A549 (cell line): ENCODE data around the gene ARL13B. TPM values are rescaled to one million over a fixed set of nuclear protein-coding genes. Genes with fewer than 3 reads are reported as not detected.

ENCODE experiments used
- ATAC-seq, 2 experiments: fragments of 200-7000 bp in 1 of 2; fragments of >200 bp in 1 of 2; cut with Nextera tagmentation in 1 of 2; cut with Tn5 transposase in 1 of 2; 3 replicates each; pipeline versions ENCODE4 v1.8.0 to v1.9.1; 2018 to 2020; ENCODE audit warnings: mild to moderate bottlenecking in 1 of 2, moderate library complexity in 1 of 2
- CTCF ChIA-PET: fragments of 300-600 bp; sonication (Branson Sonifier 250); formaldehyde crosslinking; extraction: SDS; loops from one replicate; lab custom pipeline; 2021; ENCODE audit warnings: antibody characterized with exemption, inconsistent platforms; lab: Yijun Ruan, JAX
- POLR2A ChIA-PET: fragments of 350-600 bp; formaldehyde crosslinking; extraction: SDS; loops from one replicate; lab custom pipeline; 2021; ENCODE audit warnings: antibody characterized with exemption, inconsistent platforms; lab: Yijun Ruan, JAX
- DNase-seq, 2 experiments: peaks; one replicate each; pipeline versions ENCODE4 v3.0.0 to v3.0.0-alpha.2; 2011 to 2016; ENCODE audit warnings: low read depth in 1 of 2, low spot score in 1 of 2
- FAIRE-seq: peaks from 2 replicates; lab custom pipeline; 2011; peaks lifted over from hg19 to GRCh38; lab: Jason Lieb, UNC
- H3K27ac ChIP-seq, 2 experiments: fragments of >200 bp; sonication (Bioruptor Twin); formaldehyde crosslinking; 3 replicates each; pipeline ENCODE4 v1.5.1; 2016 to 2017
- H3K4me1 ChIP-seq: fragments of >200 bp; sonication (Bioruptor Twin); formaldehyde crosslinking; 3 replicates; pipeline ENCODE4 v1.6.1; 2016
- H3K4me2 ChIP-seq: fragments of >200 bp; sonication (Bioruptor Twin); formaldehyde crosslinking; 3 replicates; pipeline ENCODE4 v1.6.1; 2016
- H3K4me3 ChIP-seq: fragments of >200 bp; sonication (Bioruptor Twin); formaldehyde crosslinking; 3 replicates; pipeline ENCODE4 v1.5.1; 2016
- H3K9me3 ChIP-seq: fragments of >200 bp; sonication (Bioruptor Twin); formaldehyde crosslinking; 3 replicates; pipeline ENCODE4 v1.6.1; 2016
- CBX2 ChIP-seq: fragments of 200-600 bp; sonication (generic); IDR thresholded peaks from 2 replicates; pipeline ENCODE4 v1.6.1; 2016; ENCODE audit warnings: low read depth, mild to moderate bottlenecking, borderline replicate concordance
- CBX8 ChIP-seq: fragments of 200-600 bp; sonication (generic); IDR thresholded peaks from 2 replicates; pipeline ENCODE4 v1.6.1; 2016
- CTCF ChIP-seq: fragments of >200 bp; sonication (Bioruptor Twin); formaldehyde crosslinking; IDR thresholded peaks from 3 replicates; pipeline ENCODE4 v1.5.1; 2016
- ELK1 ChIP-seq: fragments of 150-350 bp; IDR thresholded peaks from 2 replicates; pipeline ENCODE4 v1.6.1; 2014; ENCODE audit warnings: low read depth, mild to moderate bottlenecking, low read length
- EP300 ChIP-seq, 2 experiments: fragments of >200 bp; sonication (Bioruptor Twin); formaldehyde crosslinking; IDR thresholded peaks; 2 replicates in 1 of 2; 3 replicates in 1 of 2; pipeline ENCODE4 v1.6.1; 2016 to 2017
- FOSB ChIP-seq: fragments of 250-450 bp; sonication (Bioruptor Pico); IDR thresholded peaks from 2 replicates; pipeline ENCODE4 v1.5.0; 2020; ENCODE audit warnings: mild to moderate bottlenecking, moderate library complexity
- GATA3 ChIP-seq: IDR thresholded peaks from 2 replicates; pipeline ENCODE4 v1.6.1; 2012; ENCODE audit warnings: borderline replicate concordance
- HEYL ChIP-seq: fragments of 250-450 bp; sonication (Bioruptor Pico); IDR thresholded peaks from 2 replicates; pipeline ENCODE4 v1.8.0; 2021; ENCODE audit warnings: mild to moderate bottlenecking, moderate library complexity
- JUNB ChIP-seq: fragments of >200 bp; sonication (Bioruptor Twin); formaldehyde crosslinking; IDR thresholded peaks from 2 replicates; pipeline ENCODE4 v1.6.1; 2016
- MAFK ChIP-seq: fragments of 450-650 bp; IDR thresholded peaks from 2 replicates; pipeline ENCODE4 v1.6.1; 2014; ENCODE audit not compliant: partially characterized antibody
- MAZ ChIP-seq: fragments of 150-350 bp; IDR thresholded peaks from 2 replicates; pipeline ENCODE4 v1.6.1; 2014; ENCODE audit warnings: antibody characterized with exemption, low read depth, low read length, borderline replicate concordance
- POLR2AphosphoS2 ChIP-seq: conservative IDR thresholded peaks from 2 replicates; pipeline ENCODE4 v1.6.1; 2012; ENCODE audit warnings: low read length, improper control_type of control experiment, inconsistent platforms
- RAD21 ChIP-seq, 2 experiments: fragments of >200 bp in 1 of 2; sonication (Bioruptor Twin) in 1 of 2; formaldehyde crosslinking in 1 of 2; IDR thresholded peaks in 1 of 2; conservative IDR thresholded peaks in 1 of 2; 2 replicates in 1 of 2; 3 replicates in 1 of 2; pipeline ENCODE4 v1.6.1; 2012 to 2018; ENCODE audit warnings: inconsistent platforms in 1 of 2
- REST ChIP-seq: fragments of 200-600 bp; sonication (generic); IDR thresholded peaks from 2 replicates; pipeline ENCODE4 v1.6.1; 2016; ENCODE audit warnings: antibody characterized with exemption, mild to moderate bottlenecking, moderate library complexity
- RFX5 ChIP-seq: fragments of 450-650 bp; IDR thresholded peaks from 2 replicates; pipeline ENCODE4 v1.7.1; 2014; ENCODE audit warnings: antibody characterized with exemption, mild to moderate bottlenecking, moderate library complexity
- SREBF2 ChIP-seq: fragments of 450-650 bp; IDR thresholded peaks from 2 replicates; pipeline ENCODE4 v1.6.1; 2014; ENCODE audit warnings: mild to moderate bottlenecking, moderate library complexity
- ZFP36 ChIP-seq: fragments of 450-650 bp; IDR thresholded peaks from 2 replicates; pipeline ENCODE4 v1.6.1; 2014; ENCODE audit warnings: borderline replicate concordance; ENCODE audit not compliant: partially characterized antibody
- ZSCAN20 ChIP-seq: fragments of 250-450 bp; sonication (Bioruptor Pico); IDR thresholded peaks from 2 replicates; pipeline ENCODE4 v1.8.0; 2022; ENCODE audit warnings: mild to moderate bottlenecking, moderate library complexity
- WGBS: methylation state at CpG from one replicate; pipeline ENCODE4 v1.1.6; 2017; ENCODE audit errors: missing lambda C conversion rate; 5-methylcytosine and 5-hydroxymethylcytosine counted together
- polyA plus RNA-seq, 4 experiments: library from polyadenylated mRNA; depleted of rRNA in 3 of 4; stranded (reverse); fragments of >200 nt; fragmentation: RNase III in 1 of 4; extraction: RNeasy Plus Mini Kit Qiagen cat#74134 plus additional on column Dnase treatment in 1 of 4; gene quantifications; 2 replicates in 3 of 4; 3 replicates in 1 of 4; pipeline ENCODE4 v1.2.3, GENCODE V29; 2011 to 2017

ARL13B gene
- polyA plus RNA-seq, 2 of the 4 experiments (the other 2 are of a cell fraction) = 13.3 to 28.6 TPM

GRCh38 chr3:94028093-94028837 lies 48.3 kb downstream of the ARL13B start, which contains the start of gene STX19:
STX19 (minus strand) TSS chr3:94028597; CDS start chr3:94015269, 13,328 bp downstream.
- H3K4me2 ChIP-seq = no peak within 1 kb of the TSS
- FAIRE-seq = no peak
- no peak for ATAC-seq
- no peaks in the 10 kb centered on the region for H3K9me3 ChIP-seq
- no peak within 1 kb of the TSS for H3K27ac ChIP-seq
- no peaks in the 10 kb centered on the region for H3K4me1 ChIP-seq
- no peak for DNase-seq
- TF ChIP-seq SREBF2 (no peak), HEYL (CRISPR knock-in tag) (no peak), FOSB (CRISPR knock-in tag) (no peak), MAZ (no peak), ELK1 (no peak), POLR2AphosphoS2 (no peak), ZFP36 (no peak), CBX2 (no peak), EP300 (IDR thresholded peaks at IDR 0.05) (no peak), RFX5 (no peak), CBX8 (no peak)
- WGBS = 90% methylated on average over 8 of the region's 8 CpGs
- no peak within 1 kb of the TSS for H3K4me3 ChIP-seq
- ChIA-PET CTCF (interaction anchor here (1.2 kb wide), 1 partner anchor 9 kb away, joined by 4 read pairs; no protein-coding TSS in a partner anchor), POLR2A (no interaction called here)

GRCh38 chr3:94036909-94037507 lies 57.1 kb downstream of the ARL13B start:
- Histone ChIP-seq H3K27ac (no peak overlapping the region), H3K9me3 (no peaks in the 10 kb centered on the region), H3K4me3 (no peak overlapping the region), H3K4me1 (no peaks in the 10 kb centered on the region), H3K4me2 (no peak overlapping the region)
- FAIRE-seq (peak; percentile 13), DNase-seq (peak; percentile 34 to 56), ATAC-seq (peak; percentile 93 to 95)
- TF ChIP-seq REST = no peak
- TF ChIP-seq CBX8 = no peak
- TF ChIP-seq HEYL (CRISPR knock-in tag) = no peak
- 0 out of 5 replicates have a peak, but pooled peaks of 1 of the 2 experiments have one; percentile 12 for TF ChIP-seq RAD21 (conservative IDR thresholded peaks at IDR 0.05 in 1 of 2, IDR thresholded peaks at IDR 0.05 in 1 of 2)
- TF ChIP-seq CTCF = peak; percentile 48
- TF ChIP-seq MAFK = no peak
- TF ChIP-seq ZSCAN20 (CRISPR knock-in tag) = no peak
- no peak for TF ChIP-seq JUNB
- TF ChIP-seq GATA3 = no peak
- ChIA-PET POLR2A (no interaction called here), CTCF (interaction anchor here (0.6 to 1.8 kb wide), 6 partner anchors 8 to 70 kb away, joined by 3 to 4 read pairs (median 4); partner anchors contain the start of gene STX19)
- WGBS = 41% methylated on average over 3 of the region's 3 CpGs
